Right lobe of liver (tissue), 6 donors: Measurements from ENCODE around the gene CDKAL1. TPM values are rescaled to one million over a fixed set of nuclear protein-coding genes. Genes with fewer than 3 reads are reported as not detected.

Experiments used
- ATAC-seq, 4 donors: fragments of 200-7000 bp; cut with Tn5 transposase; one replicate each; pipeline ENCODE4 v1.9.1; 2020; ENCODE audit warnings: mild to moderate bottlenecking in 4 of 4, moderate library complexity in 4 of 4
- DNase-seq, 3 donors: peaks; one replicate each; pipeline ENCODE4 v3.0.0-alpha.2; 2020
- H3K27ac ChIP-seq, 3 donors: fragments of 200-600 bp; one replicate each; pipeline ENCODE4 v1.8.0; 2022
- H3K27me3 ChIP-seq, 2 donors: fragments of 200-600 bp; one replicate each; pipeline ENCODE4 v1.8.0; 2022
- H3K36me3 ChIP-seq, 4 donors: fragments of 200-600 bp; sonication (generic) in 1 of 4; one replicate each; pipeline versions ENCODE4 v1.5.1 to v1.8.0; 2017 to 2022; ENCODE audit warnings: control low read depth in 1 of 4
- H3K4me1 ChIP-seq, 4 donors: fragments of 200-600 bp; sonication (generic) in 1 of 4; one replicate each; pipeline versions ENCODE4 v1.5.1 to v1.8.0; 2017 to 2022; ENCODE audit warnings: control low read depth in 1 of 4
- H3K4me3 ChIP-seq, 3 donors: fragments of 200-600 bp; one replicate each; pipeline ENCODE4 v1.8.0; 2022
- H3K9me3 ChIP-seq, 4 donors: fragments of 200-600 bp; sonication (generic) in 1 of 4; one replicate each; pipeline versions ENCODE4 v1.5.1 to v1.8.0; 2017 to 2022; ENCODE audit warnings: control low read depth in 1 of 4
- POLR2A ChIP-seq: fragments of 450-650 bp; IDR thresholded peaks from one replicate; pipeline ENCODE4 v1.6.1; 2017; ENCODE audit warnings: antibody characterized with exemption, mild to moderate bottlenecking
- WGBS: methylation state at CpG from one replicate; pipeline ENCODE4 v1.1.6; 2018; ENCODE audit warnings: low coverage, low lambda C conversion rate; ENCODE audit not compliant: insufficient coverage; ENCODE audit errors: missing lambda C conversion rate; 5-methylcytosine and 5-hydroxymethylcytosine counted together
- intact Hi-C, 2 donors: fragments of 100-400 bp; cut with DNase I; formaldehyde crosslinking; loops; one replicate each; pipeline versions ENCODE4 v1.11.2 to v1.14.1; 2022
- total RNA-seq, 6 experiments: library from RNA; depleted of rRNA in 2 of 6; stranded (reverse); fragments of >200 nt in 2 of 6; fragmentation: NEBNext Ultra II Directional in 3 of 6; extraction: Animal tissue kit (Norgen Biotek cat#: 25700) in 3 of 6; gene quantifications; one replicate each; pipeline versions ENCODE4 v1.1.0 to v1.2.4, GENCODE V29; 2016 to 2023
- TF ChIP-seq, protein P1 (sequence below), 4 donors: fragments of 200-600 bp in 3 of 4; fragments of 450-650 bp in 1 of 4; IDR thresholded peaks; one replicate each; pipeline versions ENCODE4 v1.5.1 to v1.8.0; 2016 to 2022; ENCODE audit warnings: antibody characterized with exemption in 4 of 4, mild to moderate bottlenecking in 2 of 4
- donor health status: DM: no; HTN: yes; CAD: no.
- donor health status: DM: no; HTN: no; CAD: no.
- donor health status: DM: no; HTN: no; CAD: no.
- donor health status: DM: no; HTN: yes; CAD: no.
- donor health status: DM: no; HTN: yes; CAD: no.

The CDKAL1 gene
- total RNA-seq, 6 experiments from 2014 or later: 4.5 to 7.0 (median 6.2) TPM

DNA sequence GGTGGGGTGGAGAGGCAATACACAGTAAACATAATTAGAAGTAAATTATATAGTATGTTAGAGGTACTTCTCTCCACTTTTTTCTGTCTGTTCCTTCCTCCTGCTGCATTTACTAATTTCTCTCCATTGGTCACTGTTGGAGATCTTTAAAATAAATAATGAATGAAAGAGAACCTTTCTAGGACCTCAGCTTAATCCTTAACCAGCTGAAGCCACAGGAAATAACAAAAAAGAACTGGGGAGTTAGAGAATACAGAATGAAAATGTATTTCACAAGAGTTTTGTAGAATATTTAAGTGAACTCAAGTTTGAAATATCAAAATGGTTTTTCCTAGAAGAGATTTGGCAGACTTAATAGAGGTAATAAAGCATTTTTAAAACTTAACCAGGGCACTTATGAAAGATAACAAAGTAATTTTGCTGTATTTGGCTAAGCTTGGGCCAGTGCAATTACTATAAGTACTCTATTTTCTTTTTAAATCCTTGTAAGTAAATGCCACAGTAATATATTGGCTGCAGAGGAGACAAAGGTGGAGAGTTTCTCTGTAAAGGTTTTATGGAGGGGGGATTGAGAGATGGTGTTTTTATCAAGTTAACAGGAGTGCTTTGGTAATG is 405.0 kb downstream of the CDKAL1 start:
- no peaks in the 10 kb centered on the region for H3K36me3 ChIP-seq
- no peak for DNase-seq
- no peak for ATAC-seq
- H3K4me3 ChIP-seq: no peak overlapping the region
- no peaks in the 10 kb centered on the region for H3K27me3 ChIP-seq
- TF ChIP-seq POLR2A: no peak
- TF ChIP-seq, protein P1, sequence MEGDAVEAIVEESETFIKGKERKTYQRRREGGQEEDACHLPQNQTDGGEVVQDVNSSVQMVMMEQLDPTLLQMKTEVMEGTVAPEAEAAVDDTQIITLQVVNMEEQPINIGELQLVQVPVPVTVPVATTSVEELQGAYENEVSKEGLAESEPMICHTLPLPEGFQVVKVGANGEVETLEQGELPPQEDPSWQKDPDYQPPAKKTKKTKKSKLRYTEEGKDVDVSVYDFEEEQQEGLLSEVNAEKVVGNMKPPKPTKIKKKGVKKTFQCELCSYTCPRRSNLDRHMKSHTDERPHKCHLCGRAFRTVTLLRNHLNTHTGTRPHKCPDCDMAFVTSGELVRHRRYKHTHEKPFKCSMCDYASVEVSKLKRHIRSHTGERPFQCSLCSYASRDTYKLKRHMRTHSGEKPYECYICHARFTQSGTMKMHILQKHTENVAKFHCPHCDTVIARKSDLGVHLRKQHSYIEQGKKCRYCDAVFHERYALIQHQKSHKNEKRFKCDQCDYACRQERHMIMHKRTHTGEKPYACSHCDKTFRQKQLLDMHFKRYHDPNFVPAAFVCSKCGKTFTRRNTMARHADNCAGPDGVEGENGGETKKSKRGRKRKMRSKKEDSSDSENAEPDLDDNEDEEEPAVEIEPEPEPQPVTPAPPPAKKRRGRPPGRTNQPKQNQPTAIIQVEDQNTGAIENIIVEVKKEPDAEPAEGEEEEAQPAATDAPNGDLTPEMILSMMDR (IDR thresholded peaks at IDR 0.05): no peak
- no peak overlapping the region for H3K27ac ChIP-seq
- peaks cover 0 to 6% (median 0%) of the 10 kb centered on the region in 4 donors for H3K9me3 ChIP-seq
- intact Hi-C loops: no loop called here
- H3K4me1 ChIP-seq: no peaks in the 10 kb centered on the region

DNA sequence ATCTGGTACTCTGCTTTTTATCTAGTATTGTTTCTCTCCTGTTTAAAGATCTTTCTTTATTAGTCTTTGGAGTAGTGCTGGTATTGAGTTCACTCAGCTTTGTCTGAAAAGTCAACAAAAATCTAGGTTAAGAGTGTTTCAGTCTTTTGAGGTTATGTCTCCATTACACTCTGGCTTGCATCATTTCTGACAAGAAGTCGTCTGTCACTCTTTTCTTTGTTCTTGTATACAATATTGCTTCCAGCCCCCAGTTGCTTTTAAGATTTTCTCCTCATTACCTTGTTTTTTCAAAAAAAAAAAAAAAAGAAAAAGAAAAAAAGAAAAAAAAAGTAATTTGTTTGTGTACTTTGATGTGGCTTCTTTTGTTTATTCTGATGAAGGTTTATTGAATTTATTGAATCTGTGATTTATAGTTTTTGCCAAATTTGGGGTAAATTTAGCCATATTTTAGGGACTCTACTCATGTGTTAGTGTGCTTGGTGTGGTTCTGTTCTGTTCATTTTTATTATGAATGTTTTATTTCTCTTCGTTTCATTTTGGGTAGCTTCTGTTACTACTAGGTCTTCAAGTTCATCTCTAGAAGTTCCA is 408.9 kb downstream of the CDKAL1 start:
- 85% methylated on average over 2 of the region's 2 CpGs for whole genome bisulfite sequencing
- Histone ChIP-seq H3K9me3 (peaks cover 0 to 6% (median 0%) of the 10 kb centered on the region in 4 donors), H3K4me3 (no peak overlapping the region), H3K36me3 (no peaks in the 10 kb centered on the region), H3K4me1 (no peaks in the 10 kb centered on the region), H3K27me3 (no peaks in the 10 kb centered on the region), H3K27ac (no peak overlapping the region)
- intact Hi-C loops: no loop called here
- DNase-seq (no peak), ATAC-seq (no peak)
- TF ChIP-seq POLR2A: no peak
- TF ChIP-seq, protein P1 (IDR thresholded peaks at IDR 0.05): no peak

DNA sequence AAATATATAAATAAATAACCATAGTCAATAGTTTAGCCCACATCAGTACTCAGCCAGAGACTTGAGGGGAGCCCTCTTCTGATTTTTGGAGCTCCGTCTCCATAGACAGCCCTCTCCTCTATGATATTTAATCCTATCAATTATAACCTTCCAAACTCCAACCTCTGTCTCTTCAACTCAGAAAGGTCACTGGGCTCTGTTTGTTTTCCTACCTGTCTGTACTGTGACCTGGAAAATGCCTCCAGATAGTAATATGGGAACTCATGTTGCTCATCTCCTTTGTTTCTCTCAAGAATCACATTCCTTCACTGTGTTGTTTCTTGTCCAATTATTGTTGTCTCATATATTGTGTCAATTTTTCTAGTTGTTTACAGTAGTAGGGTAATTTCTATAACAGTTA is 409.7 kb downstream of the CDKAL1 start:
- no peak overlapping the region for H3K4me3 ChIP-seq
- H3K9me3 ChIP-seq: peaks cover 0 to 6% (median 0%) of the 10 kb centered on the region in 4 donors
- intact Hi-C loops: no loop called here
- ATAC-seq (peak in 2 of 4 donors; percentile 52 to 68), DNase-seq (no peak)
- no peak overlapping the region for H3K27ac ChIP-seq
- no peaks in the 10 kb centered on the region for H3K4me1 ChIP-seq
- no peak for TF ChIP-seq POLR2A
- TF ChIP-seq, protein P1 (IDR thresholded peaks at IDR 0.05): no peak
- no peaks in the 10 kb centered on the region for H3K36me3 ChIP-seq
- H3K27me3 ChIP-seq: no peaks in the 10 kb centered on the region
- WGBS: 83% methylated on average over 1 of the region's 1 CpG

DNA sequence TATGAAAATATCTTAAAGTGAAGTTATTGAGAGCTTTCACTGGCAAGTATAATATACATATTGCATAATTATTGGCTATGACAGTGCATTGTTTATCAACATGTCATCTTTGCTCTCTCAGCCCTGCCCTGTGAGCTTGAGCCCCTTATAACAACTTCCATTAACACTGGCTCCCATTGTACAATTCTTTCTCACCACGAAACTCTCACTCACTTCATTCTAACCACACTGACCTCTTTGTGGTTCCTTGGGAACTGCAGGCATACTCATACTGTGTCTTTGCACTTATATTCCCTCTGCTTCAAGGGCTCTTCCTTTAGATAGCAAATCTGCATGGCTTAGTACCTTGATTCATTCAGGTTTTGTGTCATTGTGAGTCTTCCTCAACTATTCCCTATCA is 411.8 kb downstream of the CDKAL1 start:
- TF ChIP-seq POLR2A: no peak
- TF ChIP-seq, protein P1 (IDR thresholded peaks at IDR 0.05): no peak
- ATAC-seq (no peak), DNase-seq (no peak)
- 67% methylated on average over 1 of the region's 1 CpG for WGBS
- H3K4me3 ChIP-seq: no peak overlapping the region
- no peaks in the 10 kb centered on the region for H3K27me3 ChIP-seq
- no peaks in the 10 kb centered on the region for H3K4me1 ChIP-seq
- no peak overlapping the region for H3K27ac ChIP-seq
- no peaks in the 10 kb centered on the region for H3K36me3 ChIP-seq
- intact Hi-C loops: no loop called here
- peaks cover 0 to 6% (median 0%) of the 10 kb centered on the region in 4 donors for H3K9me3 ChIP-seq
